ENCODE data around the gene FAM180B.

GRCh38 chr11:47595029-47595428 lies 8.6 kb downstream of the FAM180B start:
- no peak for TF ChIP-seq REST (IDR thresholded peaks at IDR 0.05; ENCODE audit: unreplicated experiment)
- TF ChIP-seq CTCF (conservative IDR thresholded peaks at IDR 0.05; ENCODE audit: low read depth in 2 of 2), result no peak
- no peak for TF ChIP-seq CREB1 (CRISPR knock-in tag; IDR thresholded peaks at IDR 0.05; ENCODE audit: low read depth)
- no peak for TF ChIP-seq EZH2 (IDR thresholded peaks at IDR 0.05; ENCODE audit: low read depth, unreplicated experiment)
- no peak for TF ChIP-seq POLR2AphosphoS5 (IDR thresholded peaks at IDR 0.05; ENCODE audit: low read depth)
- TF ChIP-seq EZH2phosphoT487 (IDR thresholded peaks at IDR 0.05; ENCODE audit: unreplicated experiment), result no peak
- no peak for TF ChIP-seq NANOG (IDR thresholded peaks at IDR 0.05; ENCODE audit: borderline replicate concordance)
- TF ChIP-seq ZNF331 (CRISPR knock-in tag; IDR thresholded peaks at IDR 0.05; ENCODE audit: low read depth), result no peak
- TF ChIP-seq JUNB (IDR thresholded peaks at IDR 0.05; ENCODE audit: unreplicated experiment), result no peak
- TF ChIP-seq ETS1 (IDR thresholded peaks at IDR 0.05), result no peak
- TF ChIP-seq STAT1 (IDR thresholded peaks at IDR 0.05; ENCODE audit: unreplicated experiment), result no peak
- TF ChIP-seq ZNF114 (CRISPR knock-in tag; IDR thresholded peaks at IDR 0.05), result no peak
- TF ChIP-seq ZNF462 (CRISPR knock-in tag; IDR thresholded peaks at IDR 0.05), result no peak
